ENCODE results near the gene DNAJA2. TPM values are rescaled to one million over a fixed set of nuclear protein-coding genes. Genes with fewer than 3 reads are reported as not detected.

The DNAJA2 gene
- total and polyA plus RNA-seq, 2 of the 4 experiments (the other 2 are of a cell fraction), result 18.6 to 53.9 TPM

- H2AK5ac ChIP-seq (ENCODE audit: low read depth, low read length), result no peak overlapping the region
- H3K27me3 ChIP-seq (ENCODE audit: control insufficient read depth, insufficient read depth, low read length), result no peaks in the 10 kb centered on the region
- ChIA-PET CTCF (no interaction called here), POLR2A (ENCODE audit: unreplicated experiment) (no interaction called here)
- H2AK9ac ChIP-seq (replicated peaks; ENCODE audit: low read depth, low read length, poor library complexity), result no peak overlapping the region
- peaks cover 0 to 6% of the 10 kb centered on the region in 2 experiments; a peak in 3 of 4 replicates for H3K79me1 ChIP-seq (ENCODE audit: low read depth in 1 of 2, low read length in 2 of 2)
- H2BK120ac ChIP-seq (ENCODE audit: low read depth, low read length), result no peak overlapping the region
- no TSS peak for BruUV-seq (replicated peaks)
- no peaks in the 10 kb centered on the region for H3K9me3 ChIP-seq (ENCODE audit: control insufficient read depth, insufficient read depth, low read length)
- H4K8ac ChIP-seq (ENCODE audit: low read depth in 2 of 2, low read length in 2 of 2), result no peak overlapping the region
- H4K20me1 ChIP-seq (ENCODE audit: insufficient read depth, low read length), result peaks cover 5% of the 10 kb centered on the region
- H3K23ac ChIP-seq (ENCODE audit: low read depth, low read length), result no peak overlapping the region
- H3K4me1 ChIP-seq (ENCODE audit: control insufficient read depth, insufficient read depth, low read length), result no peaks in the 10 kb centered on the region
- no peak overlapping the region for H3K18ac ChIP-seq (ENCODE audit: low read depth, low read length)
- no peak overlapping the region for H2BK20ac ChIP-seq (ENCODE audit: low read depth, low read length)
- H3K4me2 ChIP-seq (ENCODE audit: low read depth, low read length), result no peak overlapping the region
- H3K4me3 ChIP-seq (ENCODE audit: insufficient read depth, low read depth, low read length), result no peak overlapping the region
- 91% methylated on average over 6 of the region's 10 CpGs; no CpG with 5 or more reads in 1 of the 2 experiments for WGBS, 2 experiments (ENCODE audit: extremely low coverage in 2 of 2, insufficient read length in 1 of 2)
- H2BK5ac ChIP-seq (ENCODE audit: low read depth, low read length, poor library complexity, severe bottlenecking), result no peak overlapping the region
- peak overlapping the region; percentile 0 for H2AFZ ChIP-seq (replicated peaks; ENCODE audit: low read length, poor library complexity)
- no peak overlapping the region for H3K27ac ChIP-seq (ENCODE audit: insufficient read depth, low read length)
- peaks cover 75% of the 10 kb centered on the region for H3K36me3 ChIP-seq (ENCODE audit: control insufficient read depth, insufficient read depth, low read length)
- dilution Hi-C loops (cut with HindIII; ENCODE audit: low sequenced_read_pairs, unreplicated experiment) (no loop called here), in situ Hi-C loops (cut with MboI; ENCODE audit: low sequenced_read_pairs) (loop anchor here (10.0 kb wide), 1 partner anchor 247 kb away; no protein-coding TSS in a partner anchor), intact Hi-C loops (cut with micrococcal nuclease) (no loop called here)
- H3K14ac ChIP-seq (replicated peaks; ENCODE audit: low read depth, low read length), result no peak overlapping the region
- H3K9me1 ChIP-seq (ENCODE audit: insufficient read depth, low read length), result peaks cover 5% of the 10 kb centered on the region; the same call in 1 of the 2 replicates
- H4K91ac ChIP-seq (ENCODE audit: insufficient read depth, low read depth, low read length), result no peak overlapping the region
- DNase-seq (no peak), ATAC-seq (ENCODE audit: low read depth) (no peak)
- no peak for TF ChIP-seq USF2 (IDR thresholded peaks at IDR 0.05; ENCODE audit: low read depth, low read length)
- TF ChIP-seq POLR2A (IDR thresholded peaks at IDR 0.05; ENCODE audit: low read depth, low read length), result no peak
- no peak for TF ChIP-seq FOS (IDR thresholded peaks at IDR 0.05; ENCODE audit: low read depth, low read length)
- no peak for TF ChIP-seq RFX5 (IDR thresholded peaks at IDR 0.05; ENCODE audit: low read depth, low read length)
- TF ChIP-seq ELK1 (IDR thresholded peaks at IDR 0.05; ENCODE audit: borderline replicate concordance, low read depth, low read length), result no peak
- no peak for TF ChIP-seq CHD1 (IDR thresholded peaks at IDR 0.05; ENCODE audit: low read depth, low read length)
- no peak for TF ChIP-seq BHLHE40 (IDR thresholded peaks at IDR 0.05; ENCODE audit: low read depth, low read length)
- no peak for TF ChIP-seq CEBPB (IDR thresholded peaks at IDR 0.05; ENCODE audit: low read depth, low read length)
- no peak for TF ChIP-seq MXI1 (IDR thresholded peaks at IDR 0.05; ENCODE audit: borderline replicate concordance, low read depth, low read length)
- TF ChIP-seq SMC3 (IDR thresholded peaks at IDR 0.05; ENCODE audit: low read depth, low read length), result no peak
- no peak for TF ChIP-seq CTCF (conservative IDR thresholded peaks at IDR 0.05; ENCODE audit: low read depth, low read length)
- TF ChIP-seq RAD21 (IDR thresholded peaks at IDR 0.05; ENCODE audit: low read length), result no peak
- no peak for TF ChIP-seq MAZ (IDR thresholded peaks at IDR 0.05; ENCODE audit: borderline replicate concordance, low read depth, low read length)
- TF ChIP-seq MAFK (IDR thresholded peaks at IDR 0.05; ENCODE audit: low read depth, low read length), result no peak
- TF ChIP-seq NFE2L2 (IDR thresholded peaks at IDR 0.05; ENCODE audit: low read depth, low read length), result no peak
- no peak for TF ChIP-seq RCOR1 (IDR thresholded peaks at IDR 0.05; ENCODE audit: insufficient replicate concordance, low read length)
- no peak overlapping the region for H3K56ac ChIP-seq (ENCODE audit: extremely low read depth, insufficient read depth, low read length)
- no peak overlapping the region for H3K4ac ChIP-seq (ENCODE audit: low read depth, low read length)
- H3K9ac ChIP-seq (ENCODE audit: low read depth, low read length), result no peak overlapping the region
- H4K5ac ChIP-seq (ENCODE audit: low read depth, low read length), result no peak overlapping the region
- no peak overlapping the region for H2BK15ac ChIP-seq (ENCODE audit: low read depth, low read length)
Observed at GRCh38 chr16:46922239-46922638, 51.2 kb downstream of the DNAJA2 start.
